OCI-LY1 (cell line): ENCODE results near the gene VCL.

Experiments
- EZH2 ChIP-seq: fragments of 200-600 bp; sonication (generic), shearing (Covaris generic); IDR thresholded peaks from 2 replicates; pipeline ENCODE4 v1.8.0; 2017; ENCODE audit warnings: borderline replicate concordance, mixed run types, mild to moderate bottlenecking, antibody characterized with exemption, low read length, moderate library complexity, mixed read lengths
- TF ChIP-seq, protein P1 (sequence below): fragments of 200-600 bp; sonication (generic), shearing (Covaris generic); IDR thresholded peaks from 2 replicates; pipeline ENCODE4 v1.5.1; 2017; ENCODE audit warnings: mild to moderate bottlenecking, antibody characterized with exemption, low read length, moderate library complexity, mixed read lengths

DNA sequence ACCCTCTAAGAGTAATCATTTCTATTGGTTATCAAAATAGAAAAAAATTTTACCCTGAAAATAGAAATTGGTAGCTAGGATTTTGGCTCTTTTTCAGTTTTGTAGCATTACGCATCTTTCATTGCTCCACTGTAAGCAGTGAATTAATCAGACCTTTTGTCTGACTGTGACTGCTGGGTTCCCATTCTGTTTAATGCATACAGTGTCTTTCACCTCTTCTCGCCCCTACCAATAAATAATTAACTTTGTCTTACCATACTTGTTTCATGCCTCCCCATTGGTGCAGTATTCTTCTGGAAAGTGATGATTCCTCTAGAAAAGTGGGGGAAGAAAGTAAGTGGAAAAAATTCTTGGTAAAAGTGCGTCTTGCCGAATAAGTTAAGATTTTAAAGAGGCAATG is 79.5 kb downstream of the VCL start:
- TF ChIP-seq, protein P1, sequence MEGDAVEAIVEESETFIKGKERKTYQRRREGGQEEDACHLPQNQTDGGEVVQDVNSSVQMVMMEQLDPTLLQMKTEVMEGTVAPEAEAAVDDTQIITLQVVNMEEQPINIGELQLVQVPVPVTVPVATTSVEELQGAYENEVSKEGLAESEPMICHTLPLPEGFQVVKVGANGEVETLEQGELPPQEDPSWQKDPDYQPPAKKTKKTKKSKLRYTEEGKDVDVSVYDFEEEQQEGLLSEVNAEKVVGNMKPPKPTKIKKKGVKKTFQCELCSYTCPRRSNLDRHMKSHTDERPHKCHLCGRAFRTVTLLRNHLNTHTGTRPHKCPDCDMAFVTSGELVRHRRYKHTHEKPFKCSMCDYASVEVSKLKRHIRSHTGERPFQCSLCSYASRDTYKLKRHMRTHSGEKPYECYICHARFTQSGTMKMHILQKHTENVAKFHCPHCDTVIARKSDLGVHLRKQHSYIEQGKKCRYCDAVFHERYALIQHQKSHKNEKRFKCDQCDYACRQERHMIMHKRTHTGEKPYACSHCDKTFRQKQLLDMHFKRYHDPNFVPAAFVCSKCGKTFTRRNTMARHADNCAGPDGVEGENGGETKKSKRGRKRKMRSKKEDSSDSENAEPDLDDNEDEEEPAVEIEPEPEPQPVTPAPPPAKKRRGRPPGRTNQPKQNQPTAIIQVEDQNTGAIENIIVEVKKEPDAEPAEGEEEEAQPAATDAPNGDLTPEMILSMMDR = no peak
- TF ChIP-seq EZH2 = no peak
